Motor neuron (in vitro differentiated cells): Measurements from ENCODE around the gene CRYBG2. TPM values are rescaled to one million over a fixed set of nuclear protein-coding genes. Genes with fewer than 3 reads are reported as not detected.
"Not testable (repeated sequence)": the region's sequence is repeated elsewhere in the genome, so short reads cannot be mapped to it uniquely, and the experiment has no call there.

Experiments
- ATAC-seq, 8 experiments: fragments of 200-7000 bp; cut with Tn5 transposase; replicated peaks in 6 of 8; 2 replicates each; pipeline ENCODE4 v1.8.0; 2021; ENCODE audit warnings: mild to moderate bottlenecking in 8 of 8, moderate library complexity in 8 of 8
- H3K27ac ChIP-seq, 2 donors: fragments of 250-450 bp; sonication (Bioruptor Pico); 2 replicates each; pipeline ENCODE4 v1.9.0; 2021; ENCODE audit warnings: antibody characterized with exemption in 2 of 2, mild to moderate bottlenecking in 2 of 2, moderate library complexity in 1 of 2
- H3K4me1 ChIP-seq, 2 donors: fragments of 250-450 bp; sonication (Bioruptor Pico); replicated peaks in 1 of 2; 2 replicates each; pipeline ENCODE4 v1.6.1; 2021; ENCODE audit warnings: antibody characterized with exemption in 2 of 2, mild to moderate bottlenecking in 2 of 2, moderate library complexity in 1 of 2
- H3K4me3 ChIP-seq, 5 donors: fragments of 250-450 bp; sonication (Bioruptor Pico); 2 replicates each; pipeline ENCODE4 v1.9.0; 2021; ENCODE audit warnings: antibody characterized with exemption in 5 of 5, mild to moderate bottlenecking in 5 of 5, moderate library complexity in 4 of 5
- WGBS, 10 experiments: fragments of 450-650 bp; shearing (Covaris generic); methylation state at CpG; one replicate each; pipeline ENCODE4 v1.0.0; 2022; 5-methylcytosine and 5-hydroxymethylcytosine counted together
- in situ Hi-C, 9 experiments: fragments of 400-800 bp; cut with MboI; loops; one replicate each; pipeline ENCODE4 v1.15.0; 2021; ENCODE audit warnings: low sequenced_read_pairs in 9 of 9, low pct_unique_long_range_greater_than_20kb in 2 of 9; ENCODE audit not compliant: unreplicated experiment in 9 of 9
- total RNA-seq, 8 experiments: library from RNA; unstranded; fragments of 300-600 nt; gene quantifications; 2 replicates each; pipeline versions ENCODE4 v1.2.3 to v1.2.4, GENCODE V29; 2022

The CRYBG2 gene, protein sequence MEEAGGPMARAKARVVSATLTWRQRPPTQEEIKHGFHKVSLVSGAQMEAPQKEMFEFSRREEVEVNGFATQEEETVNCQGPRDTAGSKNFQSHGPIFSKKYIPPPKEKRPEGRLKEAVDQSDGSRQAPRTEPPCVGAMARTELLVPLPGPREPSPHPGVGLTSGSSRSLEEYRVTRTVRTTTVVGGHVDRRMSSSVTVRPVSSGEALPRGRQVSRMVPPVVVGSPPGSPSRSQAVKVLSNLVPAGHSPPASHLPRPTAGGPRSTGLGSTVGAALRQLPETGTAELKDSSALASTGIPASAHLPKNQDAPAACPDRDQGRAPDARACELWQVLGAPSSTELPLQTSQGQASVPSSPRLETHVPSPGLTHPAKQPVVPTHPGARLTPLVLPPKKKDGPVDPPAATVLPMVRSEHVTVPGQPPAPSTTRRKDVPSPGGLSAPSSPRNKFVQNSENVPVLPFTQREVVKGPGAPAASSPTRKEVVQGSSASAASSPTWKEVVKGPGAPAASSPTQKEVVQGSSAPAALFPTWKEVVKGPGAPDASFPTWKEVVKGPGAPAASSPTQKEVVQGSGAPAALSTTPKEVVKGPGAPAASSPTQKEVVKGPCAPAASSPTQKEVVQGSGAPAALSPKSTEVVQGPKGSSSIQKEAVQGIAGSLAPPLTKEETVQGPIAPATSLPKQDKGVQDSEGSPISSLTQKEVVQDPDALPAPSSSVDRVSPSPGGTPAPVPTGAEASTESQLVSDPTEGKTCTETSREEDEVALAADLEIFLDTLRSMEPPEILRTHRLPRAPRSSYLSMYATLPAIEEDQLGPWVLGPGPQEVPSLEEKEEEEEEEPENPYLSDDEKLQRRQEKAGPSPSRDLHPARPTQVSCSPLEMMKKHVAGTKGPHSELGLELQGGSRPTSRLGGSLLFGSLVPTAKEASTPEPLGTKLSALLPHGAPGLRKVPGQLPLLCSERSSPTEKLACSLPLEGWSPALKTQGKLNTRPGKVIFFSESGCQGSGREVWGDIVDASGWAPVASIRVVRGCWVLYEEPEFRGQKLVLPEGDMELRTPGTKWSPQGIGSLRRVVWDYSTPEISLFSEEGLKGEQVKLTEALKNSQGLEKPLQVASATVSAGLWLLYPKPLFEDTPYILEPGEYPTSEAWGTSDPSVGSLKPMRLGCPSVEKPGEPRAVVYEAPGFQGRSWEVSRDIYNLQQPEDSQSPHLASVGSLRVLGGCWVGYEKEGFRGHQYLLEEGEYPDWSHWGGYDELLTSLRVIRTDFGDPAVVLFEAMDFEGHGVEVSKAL (N-terminal part only)
- total RNA-seq: 1 to 10 TPM in 5 of 8 experiments, under 1 TPM in 3; 0.25 to 3.5 (median 2.1) TPM

GRCh38 chr1:26353976-26354820, at the start of gene CRYBG2:
Gene CRYBG2 (minus strand): TSS chr1:26354130. CDS start chr1:26346657, 7,473 bp downstream.
- in situ Hi-C loops: no loop called here
- H3K4me1 ChIP-seq: peaks cover 20 to 29% of the 10 kb centered on the region in 2 donors
- no peak within 1 kb of the TSS for H3K27ac ChIP-seq
- WGBS, 10 experiments: 44 to 91% (median 80%) methylated on average over 1 to 7 of the region's 21 CpGs; no CpG with 5 or more reads in 6 of the 10 experiments
- ATAC-seq: peak in 4 of 8 experiments; percentile 5 to 23 (median 11)
- no peak within 1 kb of the TSS for H3K4me3 ChIP-seq

DNA sequence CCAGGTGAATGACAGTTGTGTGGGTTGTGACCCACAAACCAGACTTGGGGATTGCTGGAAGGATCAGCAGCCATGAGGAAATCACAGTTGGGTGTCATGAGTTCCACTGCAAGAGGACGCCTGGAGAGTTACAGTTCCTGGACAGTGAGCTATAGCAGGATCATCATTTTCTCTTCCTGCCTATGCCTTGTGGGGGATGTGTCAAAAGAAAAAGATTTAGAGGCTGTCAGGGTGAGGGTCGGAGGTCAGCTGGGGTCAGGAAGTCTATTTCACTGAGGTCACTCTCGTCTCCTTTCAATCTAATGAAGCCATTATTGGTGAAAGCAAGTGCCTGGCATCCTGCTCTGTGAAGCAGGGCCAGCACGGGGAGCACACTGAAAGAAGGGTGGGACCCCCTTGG, 49.7 kb upstream of the CRYBG2 start:
- Histone ChIP-seq H3K4me3 (no peak overlapping the region), H3K27ac (peak overlapping the region in 1 of 2 donors; percentile 11), H3K4me1 (peaks cover 13% of the 10 kb centered on the region in 2 donors)
- WGBS, 10 experiments: 0 to 24% (median 18%) methylated on average over 1 to 4 of the region's 4 CpGs; no CpG with 5 or more reads in 2 of the 10 experiments
- ATAC-seq: peak in 4 of 8 experiments; percentile 44 to 46 (median 45)
- in situ Hi-C loops: no loop called here

DNA sequence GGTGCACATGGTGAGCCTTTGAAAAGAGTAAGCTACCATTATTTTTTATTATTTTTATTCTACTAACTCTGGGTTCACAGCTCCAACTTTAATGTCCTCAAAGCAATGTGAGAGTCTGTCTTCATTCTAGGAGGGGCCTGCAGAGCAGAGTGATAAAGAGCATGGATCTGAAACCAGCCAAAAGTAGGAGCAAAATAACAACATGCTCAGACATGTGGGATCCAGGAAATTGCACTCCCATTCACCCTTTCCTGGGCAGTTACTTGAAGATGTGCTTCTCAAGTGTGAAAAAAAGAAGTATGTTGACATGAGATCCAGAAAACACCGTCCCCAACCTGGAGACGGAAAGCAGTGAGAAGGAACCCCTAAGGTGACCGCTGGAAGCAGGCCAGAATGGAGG, 48.0 kb upstream of the CRYBG2 start:
- Histone ChIP-seq H3K27ac (no peak overlapping the region), H3K4me3 (no peak overlapping the region), H3K4me1 (peaks cover 8 to 9% of the 10 kb centered on the region in 2 donors)
- ATAC-seq: no peak
- in situ Hi-C loops: no loop called here
- 57 to 100% (median 80%) methylated on average over 1 to 3 of the region's 3 CpGs; no CpG with 5 or more reads in 5 of the 10 experiments for WGBS, 10 experiments

DNA sequence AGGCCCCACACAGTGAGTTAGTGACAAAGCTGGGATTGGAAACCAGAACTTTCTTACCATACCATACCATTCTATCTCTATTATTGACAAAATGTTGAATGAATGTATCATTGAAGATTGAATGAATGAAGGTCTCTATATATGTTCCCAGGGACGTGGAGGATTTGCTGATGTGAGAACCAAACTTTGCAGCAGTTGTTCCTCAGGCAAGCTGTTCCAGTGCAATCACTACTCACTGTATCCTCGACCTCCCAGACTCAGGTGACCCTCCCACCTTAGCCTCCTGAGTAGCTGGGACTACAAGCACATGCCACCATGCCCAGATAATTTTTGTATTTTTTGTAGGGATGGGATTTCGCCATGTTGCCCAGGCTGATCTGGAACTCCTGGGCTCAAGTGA, 45.1 kb upstream of the CRYBG2 start:
- no peak for ATAC-seq
- Histone ChIP-seq H3K4me1 (peaks cover 7 to 8% of the 10 kb centered on the region in 2 donors), H3K4me3 (no peak overlapping the region), H3K27ac (no peak overlapping the region)
- WGBS, 10 experiments: 22 to 87% (median 80%) methylated on average over 1 to 3 of the region's 3 CpGs; no CpG with 5 or more reads in 3 of the 10 experiments
- in situ Hi-C loops: loop anchor here in 1 of 9 experiments (25.0 kb wide), 1 partner anchor 112 kb away; the partner anchor contains the start of gene SH3BGRL3

GRCh38 chr1:26395754-26396153, 41.8 kb upstream of the CRYBG2 start:
- Histone ChIP-seq H3K4me1 (peaks cover 5 to 16% of the 10 kb centered on the region in 2 donors), H3K27ac (no peak overlapping the region), H3K4me3 (no peak overlapping the region)
- in situ Hi-C loops: loop anchor here in 1 of 9 experiments (25.0 kb wide), 1 partner anchor 108 kb away; the partner anchor contains the start of gene SH3BGRL3
- no peak for ATAC-seq
- WGBS, 10 experiments: 50 to 100% (median 83%) methylated on average over 1 to 6 of the region's 8 CpGs; no CpG with 5 or more reads in 2 of the 10 experiments

DNA sequence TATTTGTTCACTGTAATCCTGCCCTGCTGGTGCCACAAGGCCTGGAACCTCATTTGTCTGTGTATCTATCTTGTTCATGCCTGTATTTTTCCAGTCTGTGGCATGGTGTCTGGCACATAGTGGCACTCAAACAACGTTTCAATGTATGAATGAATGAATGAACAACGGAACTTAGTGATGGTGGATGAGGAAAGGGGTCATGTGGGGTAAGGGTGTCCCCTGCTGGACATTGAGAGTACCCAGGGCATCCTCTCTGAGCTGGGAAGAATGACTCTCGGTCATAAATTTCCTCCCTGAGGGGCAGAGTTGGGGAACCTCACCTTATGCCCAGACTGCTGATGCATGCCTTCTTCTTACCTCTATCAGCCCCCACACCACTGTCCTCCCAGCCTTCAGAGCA, 37.5 kb upstream of the CRYBG2 start:
- 0 to 14% (median 10%) methylated on average over 1 to 3 of the region's 3 CpGs; no CpG with 5 or more reads in 5 of the 10 experiments for WGBS, 10 experiments
- Histone ChIP-seq H3K4me1 (peaks cover 7 to 18% of the 10 kb centered on the region in 2 donors), H3K27ac (no peak overlapping the region), H3K4me3 (no peak overlapping the region)
- in situ Hi-C loops: loop anchor here in 1 of 9 experiments (25.0 kb wide), 1 partner anchor 104 kb away; the partner anchor contains the start of gene SH3BGRL3
- ATAC-seq: peak in 7 of 8 experiments; percentile 15 to 93 (median 44)

GRCh38 chr1:26389604-26390247, 35.8 kb upstream of the CRYBG2 start:
- Histone ChIP-seq H3K27ac (no peak overlapping the region), H3K4me1 (peaks cover 7 to 18% of the 10 kb centered on the region in 2 donors), H3K4me3 (no peak overlapping the region)
- in situ Hi-C loops: loop anchor here in 1 of 9 experiments (25.0 kb wide), 1 partner anchor 102 kb away; the partner anchor contains the start of gene SH3BGRL3
- WGBS, 10 experiments: 39 to 100% (median 67%) methylated on average over 1 to 4 of the region's 4 CpGs; no CpG with 5 or more reads in 5 of the 10 experiments
- peak in 1 of 8 experiments; percentile 20 for ATAC-seq

GRCh38 chr1:26388791-26389445, 35.0 kb upstream of the CRYBG2 start:
- H3K4me3 ChIP-seq: no peak overlapping the region
- 49 to 88% (median 79%) methylated on average over 1 to 7 of the region's 7 CpGs; no CpG with 5 or more reads in 1 of the 10 experiments for WGBS, 10 experiments
- in situ Hi-C loops: loop anchor here in 1 of 9 experiments (25.0 kb wide), 1 partner anchor 102 kb away; the partner anchor contains the start of gene SH3BGRL3
- no peak overlapping the region for H3K27ac ChIP-seq
- ATAC-seq: no peak
- peaks cover 7 to 18% of the 10 kb centered on the region in 2 donors for H3K4me1 ChIP-seq

GRCh38 chr1:26387447-26387846, 33.5 kb upstream of the CRYBG2 start:
- Histone ChIP-seq H3K27ac (no peak overlapping the region), H3K4me1 (peaks cover 7 to 14% of the 10 kb centered on the region in 2 donors), H3K4me3 (no peak overlapping the region)
- ATAC-seq: no peak
- 17 to 100% (median 73%) methylated on average over 1 to 7 of the region's 7 CpGs; no CpG with 5 or more reads in 1 of the 10 experiments for WGBS, 10 experiments
- in situ Hi-C loops: loop anchor here in 1 of 9 experiments (25.0 kb wide), 1 partner anchor 100 kb away; the partner anchor contains the start of gene SH3BGRL3

DNA sequence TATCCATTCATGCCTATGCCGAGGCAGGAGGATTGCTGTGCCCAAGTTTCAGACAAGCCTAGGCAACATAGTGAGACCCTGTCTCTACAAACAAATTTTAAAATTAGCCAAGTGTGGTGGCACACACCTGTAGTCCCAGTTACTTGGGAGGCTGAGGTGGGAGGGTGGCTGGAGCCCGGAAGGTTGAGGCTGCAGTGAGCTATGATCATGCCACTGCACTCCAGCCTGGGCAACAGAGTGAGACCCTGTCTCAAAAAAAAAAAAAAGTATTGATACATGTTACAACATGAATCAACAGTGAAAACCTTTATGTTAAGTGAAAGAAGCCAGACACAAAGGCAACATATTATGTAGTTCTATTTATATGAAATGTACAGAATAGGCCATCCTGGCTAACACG, 31.1 kb upstream of the CRYBG2 start:
- not testable (repeated sequence) for ATAC-seq, H3K27ac ChIP-seq, H3K4me3 ChIP-seq, H3K4me1 ChIP-seq
- in situ Hi-C loops: loop anchor here in 1 of 9 experiments (25.0 kb wide), 1 partner anchor 98 kb away; the partner anchor contains the start of gene SH3BGRL3
- 71 to 100% (median 93%) methylated on average over 1 to 3 of the region's 3 CpGs; no CpG with 5 or more reads in 2 of the 10 experiments for WGBS, 10 experiments
